Breast epithelium (tissue), 3 donors: ENCODE measurements around the gene CXCL17.

Source experiments
- POLR2AphosphoS5 ChIP-seq, 3 donors: sonication (generic); formaldehyde crosslinking; IDR thresholded peaks; one replicate each; pipeline ENCODE4 v1.6.1; 2017; ENCODE audit warnings: antibody characterized with exemption in 3 of 3
- TF ChIP-seq, protein P1 (sequence below), 3 donors: fragments of 450-650 bp; IDR thresholded peaks; one replicate each; pipeline ENCODE4 v1.5.1; 2016 to 2017; ENCODE audit warnings: antibody characterized with exemption in 3 of 3, mild to moderate bottlenecking in 3 of 3, moderate library complexity in 3 of 3

DNA sequence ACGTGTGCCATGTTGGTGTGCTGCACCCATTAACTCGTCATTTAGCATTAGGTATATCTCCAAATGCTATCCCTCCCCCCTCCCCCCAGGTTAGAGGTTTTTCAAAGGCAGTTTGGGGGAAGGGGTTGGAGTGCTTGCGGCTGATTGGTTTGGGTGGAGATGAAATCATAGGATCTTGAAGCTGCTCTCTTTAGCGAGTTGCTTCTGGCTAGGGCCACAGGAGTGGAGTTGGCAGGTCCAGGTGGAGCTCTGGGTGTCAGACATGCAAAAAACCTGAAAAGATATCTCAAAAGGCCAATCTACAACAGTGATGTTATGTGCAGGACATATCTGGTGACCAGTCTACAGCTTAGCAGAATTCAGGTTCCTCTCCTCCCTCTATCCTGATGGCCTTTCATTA lies 32.6 kb upstream of the CXCL17 start:
- TF ChIP-seq, protein P1, sequence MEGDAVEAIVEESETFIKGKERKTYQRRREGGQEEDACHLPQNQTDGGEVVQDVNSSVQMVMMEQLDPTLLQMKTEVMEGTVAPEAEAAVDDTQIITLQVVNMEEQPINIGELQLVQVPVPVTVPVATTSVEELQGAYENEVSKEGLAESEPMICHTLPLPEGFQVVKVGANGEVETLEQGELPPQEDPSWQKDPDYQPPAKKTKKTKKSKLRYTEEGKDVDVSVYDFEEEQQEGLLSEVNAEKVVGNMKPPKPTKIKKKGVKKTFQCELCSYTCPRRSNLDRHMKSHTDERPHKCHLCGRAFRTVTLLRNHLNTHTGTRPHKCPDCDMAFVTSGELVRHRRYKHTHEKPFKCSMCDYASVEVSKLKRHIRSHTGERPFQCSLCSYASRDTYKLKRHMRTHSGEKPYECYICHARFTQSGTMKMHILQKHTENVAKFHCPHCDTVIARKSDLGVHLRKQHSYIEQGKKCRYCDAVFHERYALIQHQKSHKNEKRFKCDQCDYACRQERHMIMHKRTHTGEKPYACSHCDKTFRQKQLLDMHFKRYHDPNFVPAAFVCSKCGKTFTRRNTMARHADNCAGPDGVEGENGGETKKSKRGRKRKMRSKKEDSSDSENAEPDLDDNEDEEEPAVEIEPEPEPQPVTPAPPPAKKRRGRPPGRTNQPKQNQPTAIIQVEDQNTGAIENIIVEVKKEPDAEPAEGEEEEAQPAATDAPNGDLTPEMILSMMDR (IDR thresholded peaks at IDR 0.05), result no peak
- TF ChIP-seq POLR2AphosphoS5 (IDR thresholded peaks at IDR 0.05), result no peak
